Activated B cell treated with CpG ODN at 0.5 μM for 24 hours (primary cell): ENCODE results near the gene SH3D19. TPM values are rescaled to one million over a fixed set of nuclear protein-coding genes. Genes with fewer than 3 reads are reported as not detected.

Experiments
- ATAC-seq: fragments of 200-7000 bp; cut with Tn5 transposase; one replicate; pipeline ENCODE4 v1.10.0; 2021; ENCODE audit warnings: low read depth, mild to moderate bottlenecking, moderate library complexity
- CTCF ChIA-PET: fragments of 350-600 bp; sonication (Branson Sonifier 250); formaldehyde crosslinking; loops from one replicate; lab custom pipeline; 2021; ENCODE audit warnings: antibody characterized with exemption; lab: Charles Lee
- POLR2A ChIA-PET: fragments of 350-600 bp; sonication (Branson Sonifier 250); formaldehyde crosslinking; loops from one replicate; lab custom pipeline; 2021; ENCODE audit warnings: antibody characterized with exemption; lab: Charles Lee
- DNase-seq: peaks from one replicate; pipeline ENCODE4 v3.0.0; 2022
- H3K27ac Mint-ChIP-seq: one replicate; pipeline ENCODE4 v1.8.0; 2020; ENCODE audit warnings: mixed read lengths
- H3K27me3 Mint-ChIP-seq: one replicate; pipeline ENCODE4 v1.8.0; 2021; ENCODE audit warnings: mixed read lengths
- H3K36me3 Mint-ChIP-seq: one replicate; pipeline ENCODE4 v1.8.0; 2021; ENCODE audit warnings: low read depth, mixed read lengths
- H3K4me1 Mint-ChIP-seq: one replicate; pipeline ENCODE4 v1.8.0; 2021; ENCODE audit warnings: mixed read lengths
- H3K4me3 Mint-ChIP-seq: one replicate; pipeline ENCODE4 v1.8.0; 2020; ENCODE audit warnings: mild to moderate bottlenecking, mixed read lengths
- H3K9me3 Mint-ChIP-seq: one replicate; pipeline ENCODE4 v1.8.0; 2020; ENCODE audit warnings: mixed read lengths
- CTCF ChIP-seq: fragments of 200-600 bp; IDR thresholded peaks from one replicate; pipeline ENCODE4 v1.8.0; 2022; ENCODE audit warnings: antibody characterized with exemption, mild to moderate bottlenecking
- intact Hi-C: fragments of 100-400 bp; cut with micrococcal nuclease; formaldehyde crosslinking; loops from one replicate; pipeline ENCODE4 v1.15.1; 2024
- total RNA-seq: library from RNA; stranded (reverse); gene quantifications from 2 replicates; pipeline ENCODE4 v1.2.3, GENCODE V29; 2022

Gene SH3D19
- total RNA-seq, 1 donor from 2014 or later, result not detected

- no peak for TF ChIP-seq CTCF
- POLR2A ChIA-PET, result no interaction called here
Measured at GRCh38 chr4:151340751-151341385, 15.5 kb upstream of the SH3D19 start.

GRCh38 chr4:151339467-151339866, 14.1 kb upstream of the SH3D19 start:
- POLR2A ChIA-PET, result no interaction called here
- no peaks in the 10 kb centered on the region for H3K9me3 Mint-ChIP-seq

More at GRCh38 chr4:151340751-151341385, 15.5 kb upstream of the SH3D19 start:
- DNase-seq, result no peak
- no peaks in the 10 kb centered on the region for H3K4me1 Mint-ChIP-seq
- CTCF ChIA-PET, result no interaction called here
- H3K27ac Mint-ChIP-seq, result no peak overlapping the region
- H3K4me3 Mint-ChIP-seq, result no peak overlapping the region
- H3K27me3 Mint-ChIP-seq, result peaks cover 6% of the 10 kb centered on the region
- ATAC-seq, result no peak
- no peaks in the 10 kb centered on the region for H3K9me3 Mint-ChIP-seq
- H3K36me3 Mint-ChIP-seq, result no peaks in the 10 kb centered on the region
- intact Hi-C loops, result no loop called here

GRCh38 chr4:151331276-151332042, 6.1 kb upstream of the SH3D19 start:
- intact Hi-C loops, result no loop called here
- DNase-seq (no peak), ATAC-seq (no peak)
- no peak for TF ChIP-seq CTCF
- POLR2A ChIA-PET, result no interaction called here
- CTCF ChIA-PET, result no interaction called here
- Mint-ChIP-seq H3K36me3 (no peaks in the 10 kb centered on the region), H3K27me3 (peaks cover 20% of the 10 kb centered on the region), H3K4me1 (no peaks in the 10 kb centered on the region), H3K9me3 (peaks cover 7% of the 10 kb centered on the region), H3K27ac (no peak overlapping the region), H3K4me3 (no peak overlapping the region)

More at GRCh38 chr4:151339467-151339866, 14.1 kb upstream of the SH3D19 start:
- H3K27ac Mint-ChIP-seq, result no peak overlapping the region
- no peak for TF ChIP-seq CTCF
- no peak for DNase-seq
- H3K27me3 Mint-ChIP-seq, result peaks cover 9% of the 10 kb centered on the region
- no peak for ATAC-seq
- intact Hi-C loops, result no loop called here
- H3K36me3 Mint-ChIP-seq, result no peaks in the 10 kb centered on the region
- no peak overlapping the region for H3K4me3 Mint-ChIP-seq
- CTCF ChIA-PET, result no interaction called here
- no peaks in the 10 kb centered on the region for H3K4me1 Mint-ChIP-seq

- H3K36me3 Mint-ChIP-seq, result no peaks in the 10 kb centered on the region
- H3K27ac Mint-ChIP-seq, result no peak overlapping the region
- POLR2A ChIA-PET, result no interaction called here
- H3K4me3 Mint-ChIP-seq, result no peak overlapping the region
- H3K9me3 Mint-ChIP-seq, result peaks cover 10% of the 10 kb centered on the region
- CTCF ChIA-PET, result no interaction called here
- intact Hi-C loops, result no loop called here
- no peak for DNase-seq
- H3K4me1 Mint-ChIP-seq, result peaks cover 8% of the 10 kb centered on the region
- no peak for TF ChIP-seq CTCF
- ATAC-seq, result no peak
- H3K27me3 Mint-ChIP-seq, result peaks cover 31% of the 10 kb centered on the region
Measured at GRCh38 chr4:151329217-151330007, 4.0 kb upstream of the SH3D19 start.

- Mint-ChIP-seq H3K36me3 (no peaks in the 10 kb centered on the region), H3K4me3 (no peak overlapping the region), H3K4me1 (peaks cover 9% of the 10 kb centered on the region), H3K27ac (no peak overlapping the region), H3K27me3 (peaks cover 56% of the 10 kb centered on the region), H3K9me3 (peaks cover 7% of the 10 kb centered on the region)
- TF ChIP-seq CTCF, result no peak
- CTCF ChIA-PET, result no interaction called here
- intact Hi-C loops, result no loop called here
- POLR2A ChIA-PET, result no interaction called here
- DNase-seq (no peak), ATAC-seq (no peak)
Measured at GRCh38 chr4:151325949-151326246, 493 bp upstream of the SH3D19 start.
